Lower lobe of right lung (tissue), 2 donors: ENCODE data around the gene STEAP4. TPM values are rescaled to one million over a fixed set of nuclear protein-coding genes. Genes with fewer than 3 reads are reported as not detected.

Source experiments
- ATAC-seq, 2 donors: fragments of 200-7000 bp; cut with Tn5 transposase; one replicate each; pipeline ENCODE4 v1.9.1; 2020 to 2022; ENCODE audit warnings: mild to moderate bottlenecking in 2 of 2, moderate library complexity in 2 of 2
- DNase-seq: peaks from one replicate; pipeline ENCODE4 v3.0.0-alpha.2; 2020
- H3K27ac ChIP-seq: fragments of 200-600 bp; one replicate; pipeline ENCODE4 v1.8.0; 2022
- H3K27me3 ChIP-seq: fragments of 200-600 bp; one replicate; pipeline ENCODE4 v1.8.0; 2022; ENCODE audit warnings: low read depth
- H3K36me3 ChIP-seq: fragments of 200-600 bp; one replicate; pipeline ENCODE4 v1.8.0; 2022; ENCODE audit warnings: mild to moderate bottlenecking
- H3K4me1 ChIP-seq: fragments of 200-600 bp; one replicate; pipeline ENCODE4 v1.8.0; 2022
- H3K4me3 ChIP-seq: fragments of 200-600 bp; one replicate; pipeline ENCODE4 v1.8.0; 2022; ENCODE audit warnings: mild to moderate bottlenecking
- H3K9me3 ChIP-seq: fragments of 200-600 bp; one replicate; pipeline ENCODE4 v1.8.0; 2022
- CTCF ChIP-seq: fragments of 200-600 bp; IDR thresholded peaks from one replicate; pipeline ENCODE4 v1.8.0; 2022; ENCODE audit warnings: antibody characterized with exemption, mild to moderate bottlenecking
- intact Hi-C: fragments of 100-400 bp; cut with DNase I; formaldehyde crosslinking; loops from one replicate; pipeline ENCODE4 v1.11.0; 2022
- total RNA-seq: library from RNA; stranded (reverse); fragmentation: NEBNext Ultra II Directional; extraction: Animal tissue kit (Norgen Biotek cat#: 25700); gene quantifications from one replicate; pipeline ENCODE4 v1.2.1, GENCODE V29; 2021
- donor health status: DM: no; HTN: yes; CAD: no; lungs with severe emphysema.

Gene STEAP4
- total RNA-seq, 1 donor from 2014 or later = 63.5 TPM

GRCh38 chr7:88337572-88337971 lies 30.9 kb upstream of the STEAP4 start:
- DNase-seq = no peak
- ATAC-seq = no peak
- intact Hi-C loops = no loop called here
- H3K9me3 ChIP-seq = no peaks in the 10 kb centered on the region
- H3K27me3 ChIP-seq = no peaks in the 10 kb centered on the region
- no peaks in the 10 kb centered on the region for H3K4me1 ChIP-seq
- H3K4me3 ChIP-seq = no peak overlapping the region
- no peak for TF ChIP-seq CTCF
- no peaks in the 10 kb centered on the region for H3K36me3 ChIP-seq
- H3K27ac ChIP-seq = no peak overlapping the region

GRCh38 chr7:88331322-88331721 lies 24.6 kb upstream of the STEAP4 start:
- Histone ChIP-seq H3K36me3 (no peaks in the 10 kb centered on the region), H3K9me3 (no peaks in the 10 kb centered on the region), H3K27ac (no peak overlapping the region), H3K27me3 (no peaks in the 10 kb centered on the region), H3K4me3 (no peak overlapping the region), H3K4me1 (no peaks in the 10 kb centered on the region)
- no peak for TF ChIP-seq CTCF
- DNase-seq (no peak), ATAC-seq (no peak)
- intact Hi-C loops = no loop called here

GRCh38 chr7:88329532-88330463 lies 23.1 kb upstream of the STEAP4 start:
- no peaks in the 10 kb centered on the region for H3K9me3 ChIP-seq
- TF ChIP-seq CTCF = no peak
- H3K4me1 ChIP-seq = no peaks in the 10 kb centered on the region
- H3K27me3 ChIP-seq = no peaks in the 10 kb centered on the region
- no peaks in the 10 kb centered on the region for H3K36me3 ChIP-seq
- DNase-seq (no peak), ATAC-seq (peak in 1 of 2 donors; percentile 41)
- no peak overlapping the region for H3K27ac ChIP-seq
- no peak overlapping the region for H3K4me3 ChIP-seq
- intact Hi-C loops = no loop called here

- no peak overlapping the region for H3K27ac ChIP-seq
- intact Hi-C loops = no loop called here
- H3K4me1 ChIP-seq = no peaks in the 10 kb centered on the region
- H3K9me3 ChIP-seq = no peaks in the 10 kb centered on the region
- ATAC-seq (no peak), DNase-seq (no peak)
- H3K27me3 ChIP-seq = no peaks in the 10 kb centered on the region
- no peak overlapping the region for H3K4me3 ChIP-seq
- TF ChIP-seq CTCF = no peak
- no peaks in the 10 kb centered on the region for H3K36me3 ChIP-seq
Observed at GRCh38 chr7:88328787-88329186, 22.1 kb upstream of the STEAP4 start.

GRCh38 chr7:88324699-88325098 lies 18.0 kb upstream of the STEAP4 start:
- no peaks in the 10 kb centered on the region for H3K27me3 ChIP-seq
- H3K4me3 ChIP-seq = no peak overlapping the region
- no peak for DNase-seq
- no peak for ATAC-seq
- no peak for TF ChIP-seq CTCF
- no peak overlapping the region for H3K27ac ChIP-seq
- intact Hi-C loops = no loop called here
- no peaks in the 10 kb centered on the region for H3K9me3 ChIP-seq
- H3K4me1 ChIP-seq = peaks cover 11% of the 10 kb centered on the region
- H3K36me3 ChIP-seq = no peaks in the 10 kb centered on the region
